Choroid plexus epithelial cell (primary cell): ENCODE data around the gene TXNRD2.
"Not testable (repeated sequence)": the region's sequence is repeated elsewhere in the genome, so short reads cannot be mapped to it uniquely, and the experiment has no call there.

Experiments
- DNase-seq: peaks from one replicate; pipeline ENCODE4 v3.0.0-alpha.2; 2010; ENCODE audit warnings: low read depth
- H3K4me3 ChIP-seq: 2 replicates; pipeline ENCODE4 v1.5.1; 2011; ENCODE audit warnings: low read depth, mild to moderate bottlenecking, control low read depth, low read length, moderate library complexity
- CTCF ChIP-seq: conservative IDR thresholded peaks from 2 replicates; pipeline ENCODE4 v1.5.1; 2011; ENCODE audit warnings: low read depth, mild to moderate bottlenecking, control low read depth, inconsistent platforms, low read length, moderate library complexity

TXNRD2 gene

GRCh38 chr22:19930551-19931486 lies 10.8 kb downstream of the TXNRD2 start:
- H3K4me3 ChIP-seq = no peak overlapping the region
- no peak for TF ChIP-seq CTCF
- no peak for DNase-seq

- no peak for DNase-seq
Observed at GRCh38 chr22:19929586-19930550, 11.8 kb downstream of the TXNRD2 start.

GRCh38 chr22:19928207-19928606 lies 13.4 kb downstream of the TXNRD2 start:
- TF ChIP-seq CTCF = no peak

More at GRCh38 chr22:19929586-19930550, 11.8 kb downstream of the TXNRD2 start:
- H3K4me3 ChIP-seq = no peak overlapping the region
- no peak for TF ChIP-seq CTCF

GRCh38 chr22:19927696-19928095 lies 13.9 kb downstream of the TXNRD2 start:
- no peak for DNase-seq
- H3K4me3 ChIP-seq = no peak overlapping the region
- TF ChIP-seq CTCF = no peak

More at GRCh38 chr22:19928207-19928606, 13.4 kb downstream of the TXNRD2 start:
- DNase-seq = no peak
- no peak overlapping the region for H3K4me3 ChIP-seq

- H3K4me3 ChIP-seq, DNase-seq: not testable (repeated sequence)
Observed at GRCh38 chr22:19926028-19926427, 15.6 kb downstream of the TXNRD2 start.

- no peak for TF ChIP-seq CTCF
- no peak overlapping the region for H3K4me3 ChIP-seq
- DNase-seq = no peak
Observed at GRCh38 chr22:19923914-19924513, 17.6 kb downstream of the TXNRD2 start.

- no peak for DNase-seq
- TF ChIP-seq CTCF = no peak
- no peak overlapping the region for H3K4me3 ChIP-seq
Observed at GRCh38 chr22:19921544-19922081, 20.0 kb downstream of the TXNRD2 start.
